H1 (cell line): Measurements from ENCODE around the gene GHRL. TPM values are rescaled to one million over a fixed set of nuclear protein-coding genes. Genes with fewer than 3 reads are reported as not detected.

Experiments
- CTCF ChIA-PET: fragments of 300-600 bp; sonication (Branson Sonifier 250); formaldehyde crosslinking; loops from one replicate; lab custom pipeline; 2021; ENCODE audit not compliant: partially characterized antibody; lab: Charles Lee
- POLR2A ChIA-PET: fragments of 300-600 bp; sonication (Branson Sonifier 250); formaldehyde crosslinking; loops from one replicate; lab custom pipeline; 2021; ENCODE audit warnings: inconsistent platforms; ENCODE audit not compliant: partially characterized antibody; lab: Charles Lee
- DNase-seq, 2 experiments: peaks; one replicate each; pipeline versions ENCODE4 v3.0.0 to v3.0.0-alpha.2; 2010 to 2022; ENCODE audit warnings: low spot score in 2 of 2, low read depth in 1 of 2, mixed read lengths in 1 of 2
- FAIRE-seq: peaks from 2 replicates; lab custom pipeline; 2011; peaks lifted over from hg19 to GRCh38; lab: Jason Lieb, UNC
- H2AFZ ChIP-seq: 2 replicates; pipeline ENCODE4 v1.8.1; 2012; ENCODE audit warnings: low read length, inconsistent platforms
- H2AK5ac ChIP-seq: 2 replicates; pipeline ENCODE4 v1.6.1; 2013; ENCODE audit warnings: low read depth, low read length
- H2BK120ac ChIP-seq: replicated peaks from 2 replicates; pipeline ENCODE3; 2013; ENCODE audit warnings: low read depth, low read length, inconsistent platforms
- H2BK12ac ChIP-seq: 2 replicates; pipeline ENCODE4 v1.6.1; 2013; ENCODE audit warnings: low read depth, low read length
- H2BK15ac ChIP-seq: 2 replicates; pipeline ENCODE4 v1.6.1; 2013; ENCODE audit warnings: low read length
- H2BK20ac ChIP-seq: 2 replicates; pipeline ENCODE4 v1.6.1; 2013; ENCODE audit warnings: low read length
- H2BK5ac ChIP-seq: 2 replicates; pipeline ENCODE4 v1.6.1; 2013; ENCODE audit warnings: low read depth, low read length
- H3K14ac ChIP-seq: 2 replicates; pipeline ENCODE4 v1.6.1; 2013; ENCODE audit warnings: inconsistent platforms; ENCODE audit not compliant: insufficient read length
- H3K18ac ChIP-seq: 2 replicates; pipeline ENCODE4 v1.6.1; 2013; ENCODE audit warnings: low read length; ENCODE audit errors: extremely low read depth
- H3K23ac ChIP-seq: 2 replicates; pipeline ENCODE4 v1.6.1; 2013; ENCODE audit warnings: inconsistent platforms; ENCODE audit not compliant: insufficient read length
- H3K23me2 ChIP-seq: 2 replicates; pipeline ENCODE4 v1.6.1; 2013; ENCODE audit warnings: low read depth, low read length
- H3K27ac ChIP-seq: 2 replicates; pipeline ENCODE4 v1.6.1; 2011; ENCODE audit warnings: low read depth, low read length, inconsistent platforms
- H3K27me3 ChIP-seq, 4 experiments: replicated peaks in 1 of 4; 1 replicate in 1 of 4; 2 replicates in 3 of 4; pipeline versions ENCODE4 v1.6.1 to v1.8.1; 2011 to 2013; ENCODE audit warnings: low read length in 3 of 4, mild to moderate bottlenecking in 3 of 4, inconsistent platforms in 2 of 4, mixed read lengths in 2 of 4, moderate library complexity in 1 of 4; ENCODE audit not compliant: control insufficient read depth in 3 of 4, insufficient read depth in 3 of 4; ENCODE audit errors: extremely low read depth in 1 of 4
- H3K36me3 ChIP-seq, 4 experiments: 2 replicates each; pipeline versions ENCODE4 v1.6.1 to v1.8.1; 2011 to 2013; ENCODE audit warnings: mild to moderate bottlenecking in 4 of 4, low read length in 3 of 4, moderate library complexity in 2 of 4, control low read depth in 1 of 4, inconsistent platforms in 1 of 4; ENCODE audit not compliant: insufficient read depth in 4 of 4, control insufficient read depth in 2 of 4
- H3K4ac ChIP-seq: replicated peaks from 2 replicates; pipeline ENCODE3; 2013; ENCODE audit warnings: low read length, low read depth, mixed read lengths, inconsistent platforms; ENCODE audit not compliant: insufficient read length
- H3K4me1 ChIP-seq, 4 experiments: replicated peaks in 1 of 4; 1 replicate in 1 of 4; 2 replicates in 3 of 4; pipeline versions ENCODE4 v1.6.1 to v1.8.1; 2011 to 2013; ENCODE audit warnings: low read length in 3 of 4, inconsistent platforms in 2 of 4, mixed read lengths in 1 of 4; ENCODE audit not compliant: insufficient read depth in 4 of 4, control insufficient read depth in 3 of 4
- H3K4me2 ChIP-seq, 2 experiments: 2 replicates each; pipeline versions ENCODE4 v1.6.1 to v1.8.1; 2011 to 2013; ENCODE audit warnings: low read depth in 2 of 2, low read length in 2 of 2, control low read depth in 1 of 2, inconsistent platforms in 1 of 2, mild to moderate bottlenecking in 1 of 2; ENCODE audit not compliant: insufficient read depth in 1 of 2
- H3K4me3 ChIP-seq, 4 experiments: fragments of 200-600, 300-600 bp in 1 of 4; sonication (generic), shearing (Covaris generic), sonication (Bioruptor Twin) in 1 of 4; 2 replicates each; pipeline versions ENCODE4 v1.5.1 to v1.8.1; 2011 to 2016; ENCODE audit warnings: low read length in 4 of 4, low read depth in 3 of 4, control low read depth in 2 of 4, inconsistent platforms in 2 of 4, mild to moderate bottlenecking in 2 of 4, mixed read lengths in 1 of 4, moderate library complexity in 1 of 4; ENCODE audit not compliant: insufficient read depth in 2 of 4; ENCODE audit errors: extremely low read depth in 1 of 4
- H3K56ac ChIP-seq: replicated peaks from 2 replicates; pipeline ENCODE3; 2013; ENCODE audit warnings: low read depth, mild to moderate bottlenecking, mixed read lengths, low read length, inconsistent platforms; ENCODE audit not compliant: insufficient read length
- H3K79me1 ChIP-seq: 2 replicates; pipeline ENCODE4 v1.6.1; 2013; ENCODE audit warnings: low read depth, low read length, control low read depth
- H3K79me2 ChIP-seq, 2 experiments: 2 replicates each; pipeline versions ENCODE4 v1.6.1 to v1.8.1; 2012 to 2013; ENCODE audit warnings: low read length in 2 of 2, mild to moderate bottlenecking in 2 of 2, inconsistent platforms in 1 of 2; ENCODE audit not compliant: insufficient read depth in 2 of 2, control insufficient read depth in 1 of 2
- H3K9ac ChIP-seq, 4 experiments: replicated peaks in 1 of 4; 1 replicate in 1 of 4; 2 replicates in 3 of 4; pipeline versions ENCODE4 v1.6.1 to v1.8.1; 2011 to 2013; ENCODE audit warnings: low read depth in 3 of 4, low read length in 3 of 4, control low read depth in 2 of 4, mild to moderate bottlenecking in 2 of 4, moderate library complexity in 2 of 4, inconsistent platforms in 1 of 4; ENCODE audit errors: extremely low read depth in 1 of 4
- H3K9me3 ChIP-seq, 2 experiments: 2 replicates each; pipeline versions ENCODE4 v1.6.1 to v1.8.1; 2012 to 2013; ENCODE audit warnings: mild to moderate bottlenecking in 2 of 2, moderate library complexity in 2 of 2, control low read depth in 1 of 2, inconsistent platforms in 1 of 2, low read depth in 1 of 2, low read length in 1 of 2, mixed read lengths in 1 of 2; ENCODE audit not compliant: insufficient read depth in 2 of 2
- H4K20me1 ChIP-seq, 2 experiments: replicated peaks in 1 of 2; 2 replicates each; pipeline versions ENCODE3 to v1.8.1; 2011 to 2013; ENCODE audit warnings: inconsistent platforms in 2 of 2, low read length in 2 of 2, mild to moderate bottlenecking in 1 of 2; ENCODE audit not compliant: insufficient read depth in 2 of 2, control insufficient read depth in 1 of 2
- H4K5ac ChIP-seq: 2 replicates; pipeline ENCODE4 v1.6.1; 2013; ENCODE audit warnings: low read length, low read depth, mixed read lengths, inconsistent platforms; ENCODE audit not compliant: insufficient read length
- H4K8ac ChIP-seq: 2 replicates; pipeline ENCODE4 v1.8.0; 2013; ENCODE audit warnings: mild to moderate bottlenecking, moderate library complexity, low read length, inconsistent platforms; ENCODE audit not compliant: insufficient read depth; ENCODE audit errors: extremely low read depth
- H4K91ac ChIP-seq: replicated peaks from 2 replicates; pipeline ENCODE3; 2013; ENCODE audit warnings: low read length, mixed read lengths, inconsistent platforms; ENCODE audit not compliant: insufficient read length
- BRCA1 ChIP-seq: IDR thresholded peaks from 2 replicates; pipeline ENCODE4 v1.6.1; 2012; ENCODE audit warnings: low read depth, low read length, improper control_type of control experiment
- GTF2F1 ChIP-seq: IDR thresholded peaks from 2 replicates; pipeline ENCODE4 v1.6.1; 2012; ENCODE audit warnings: low read depth, low read length, improper control_type of control experiment, borderline replicate concordance
- NRF1 ChIP-seq: IDR thresholded peaks from 2 replicates; pipeline ENCODE4 v1.6.1; 2011; ENCODE audit warnings: mild to moderate bottlenecking, low read depth, low read length, improper control_type of control experiment
- RBBP5 ChIP-seq: IDR thresholded peaks from 2 replicates; pipeline ENCODE4 v1.7.1; 2012; ENCODE audit warnings: low read depth, mild to moderate bottlenecking, inconsistent platforms, low read length, moderate library complexity, borderline replicate concordance
- whole genome bisulfite sequencing, 2 experiments: shearing (Covaris generic) in 1 of 2; methylation state at CpG; one replicate each; pipeline versions ENCODE4 v1.1.6 to v1.1.7; 2013 to 2015; ENCODE audit warnings: low lambda C conversion rate in 2 of 2, mixed read lengths in 2 of 2, inconsistent platforms in 1 of 2, low coverage in 1 of 2, missing lambda C conversion rate in 1 of 2; ENCODE audit not compliant: insufficient replicate concordance in 2 of 2, insufficient coverage in 1 of 2, insufficient read length in 1 of 2; ENCODE audit errors: extremely low coverage in 1 of 2, missing lambda C conversion rate in 1 of 2; 5-methylcytosine and 5-hydroxymethylcytosine counted together
- polyA plus RNA-seq, 7 experiments: library from polyadenylated mRNA; depleted of rRNA in 3 of 7; stranded (reverse) in 5 of 7; unstranded in 2 of 7; fragments of >200 nt in 5 of 7; fragments of 200-250 nt in 2 of 7; gene quantifications; 1 replicate in 5 of 7; 2 replicates in 1 of 7; 4 replicates in 1 of 7; pipeline versions ENCODE4 v1.2.1 to v1.2.3, GENCODE V29; 2011 to 2013; ENCODE audit warnings: missing spikeins in 2 of 7, mixed read lengths in 2 of 7
- total RNA-seq: library from RNA; stranded (reverse); fragmentation: NEBNext Ultra II Directional; extraction: Animal tissue kit (Norgen Biotek cat#: 25700); gene quantifications from 2 replicates; pipeline ENCODE4 v1.2.1, GENCODE V29; 2021

Gene GHRL
- total and polyA plus RNA-seq, 2 of the 8 experiments (the other 6 are each of a cell fraction or from before 2014, with no cell fraction given) = 0.32 to 0.35 TPM

DNA sequence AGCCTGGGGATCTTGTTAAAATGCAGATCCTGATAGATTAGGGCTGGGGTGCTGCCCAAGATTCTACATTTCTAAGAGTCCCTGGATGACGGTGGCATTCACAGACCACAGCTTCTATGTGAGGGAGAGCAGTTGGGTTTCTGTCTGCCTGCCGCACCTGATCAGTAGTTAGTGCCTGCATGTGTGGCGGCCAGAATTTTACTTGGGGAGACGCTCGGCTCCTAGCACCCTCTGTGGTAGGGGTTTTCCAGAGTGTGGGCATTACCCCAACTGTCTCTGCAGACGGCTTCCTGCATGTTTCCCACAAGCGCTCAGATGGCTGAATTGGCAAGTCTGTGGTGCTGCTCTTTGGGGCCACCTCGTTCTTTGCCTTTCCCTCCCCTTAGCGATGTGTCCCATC is 8.3 kb downstream of the GHRL start:
- CTCF ChIA-PET = interaction anchor here (1.5 to 2.2 kb wide), 2 partner anchors 10 to 12 kb away, joined by 4 to 9 read pairs; no protein-coding TSS in a partner anchor
- TF ChIP-seq BRCA1 (no peak), GTF2F1 (no peak), RBBP5 (no peak), NRF1 (no peak)

More for the DNA sequence above, 8.3 kb downstream of the GHRL start:
- H3K27me3 ChIP-seq = no peaks in the 10 kb centered on the region
- peak overlapping the region; percentile 1; the same call in 1 of the 2 replicates for H2BK5ac ChIP-seq
- H2BK12ac ChIP-seq = no peak overlapping the region
- 0 out of 2 replicates have a peak overlapping the region, but pooled peaks have one; percentile 1 for H4K8ac ChIP-seq
- no peak overlapping the region for H3K23ac ChIP-seq
- H2AFZ ChIP-seq = no peak overlapping the region
- peaks cover 0 to 7% (median 4%) of the 10 kb centered on the region in 4 experiments; a peak in 5 of 7 replicates for H3K4me1 ChIP-seq
- no peak overlapping the region for H4K5ac ChIP-seq
- no peaks in the 10 kb centered on the region for H3K23me2 ChIP-seq
- no peak overlapping the region for H3K4ac ChIP-seq
- H2BK20ac ChIP-seq = no peak overlapping the region
- POLR2A ChIA-PET = interaction anchor here (1.1 kb wide), 1 partner anchor 28 kb away, joined by 3 read pairs; no protein-coding TSS in a partner anchor
- no peak overlapping the region for H2AK5ac ChIP-seq
- H3K9me3 ChIP-seq = no peaks in the 10 kb centered on the region
- H2BK15ac ChIP-seq = no peak overlapping the region
- no peak overlapping the region for H2BK120ac ChIP-seq
- H3K9ac ChIP-seq = peak overlapping the region in 1 of 4 experiments; percentile 27; a peak in 1 of 7 replicates
- 87% methylated on average over 9 of the region's 9 CpGs; no CpG with 5 or more reads in 1 of the 2 experiments for WGBS, 2 experiments
- H3K27ac ChIP-seq = no peak overlapping the region
- no peak overlapping the region for H3K4me2 ChIP-seq
- H3K36me3 ChIP-seq = peaks cover 4 to 19% (median 14%) of the 10 kb centered on the region in 4 experiments
- no peak for DNase-seq
- H3K18ac ChIP-seq = no peak overlapping the region
- H4K91ac ChIP-seq = no peak overlapping the region
- H3K14ac ChIP-seq = no peak overlapping the region
- H4K20me1 ChIP-seq = peaks cover 0 to 3% of the 10 kb centered on the region in 2 experiments
- H3K79me1 ChIP-seq = no peaks in the 10 kb centered on the region
- H3K56ac ChIP-seq = no peak overlapping the region
- no peak overlapping the region for H3K4me3 ChIP-seq
- no peak for FAIRE-seq
- H3K79me2 ChIP-seq = no peaks in the 10 kb centered on the region
